Measurements from ENCODE around the gene GGA3.

GGA3 gene

GRCh38 chr17:75244133-75244866 lies 17.1 kb downstream of the GGA3 start:
- DNase-seq: peak; percentile 78

DNA sequence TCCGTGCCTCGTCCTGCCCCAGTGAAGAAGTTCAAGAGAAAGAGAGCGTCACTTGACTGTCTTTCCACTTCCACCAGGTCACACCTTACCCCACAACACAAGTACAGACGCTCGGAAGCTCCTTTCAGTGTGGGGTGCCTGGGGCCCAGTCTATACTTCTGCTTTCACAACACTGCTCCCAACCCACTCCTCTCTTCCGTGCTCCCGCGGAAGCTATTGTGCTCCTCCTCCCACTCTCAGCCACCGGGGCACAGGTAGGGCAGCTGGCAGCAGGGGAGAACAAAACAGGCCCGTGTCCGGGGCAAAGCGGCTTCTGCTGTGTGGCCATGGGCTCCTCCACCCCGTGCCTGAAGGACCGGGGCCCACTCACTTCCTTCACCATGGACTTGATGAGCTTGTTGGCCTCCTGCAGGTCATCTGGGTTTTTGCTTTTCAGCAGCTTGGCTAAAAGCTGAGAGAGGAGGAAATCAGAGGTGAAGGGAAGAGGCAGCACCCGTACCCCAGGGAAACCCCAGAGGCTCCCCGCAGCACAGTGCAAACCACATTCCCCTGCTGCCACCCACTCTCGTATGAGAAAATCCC lies 18.9 kb downstream of the GGA3 start:
- no peak for DNase-seq

- no peak for DNase-seq
Measured at GRCh38 chr17:75241996-75242460, 19.4 kb downstream of the GGA3 start.

GRCh38 chr17:75241502-75241901 lies 19.9 kb downstream of the GGA3 start:
- DNase-seq: no peak

DNA sequence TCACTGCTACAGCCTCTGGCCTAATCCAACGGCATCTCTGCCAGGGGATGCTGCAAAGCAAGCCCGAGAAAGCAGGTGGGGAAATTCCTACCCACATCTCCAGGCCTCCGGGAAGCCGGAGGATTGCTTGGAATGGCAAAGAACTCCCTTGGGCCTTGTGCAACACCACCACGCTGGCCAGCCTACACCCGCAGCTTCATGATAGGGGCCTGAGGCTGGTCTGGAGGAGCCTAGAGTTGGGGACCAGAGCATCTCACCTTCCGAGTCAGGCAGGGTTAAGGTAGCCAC lies 20.3 kb downstream of the GGA3 start:
- DNase-seq: no peak

GRCh38 chr17:75240394-75241142 lies 20.8 kb downstream of the GGA3 start:
- peak; percentile 40 for DNase-seq

GRCh38 chr17:75239778-75240393 lies 21.5 kb downstream of the GGA3 start:
- no peak for DNase-seq

DNA sequence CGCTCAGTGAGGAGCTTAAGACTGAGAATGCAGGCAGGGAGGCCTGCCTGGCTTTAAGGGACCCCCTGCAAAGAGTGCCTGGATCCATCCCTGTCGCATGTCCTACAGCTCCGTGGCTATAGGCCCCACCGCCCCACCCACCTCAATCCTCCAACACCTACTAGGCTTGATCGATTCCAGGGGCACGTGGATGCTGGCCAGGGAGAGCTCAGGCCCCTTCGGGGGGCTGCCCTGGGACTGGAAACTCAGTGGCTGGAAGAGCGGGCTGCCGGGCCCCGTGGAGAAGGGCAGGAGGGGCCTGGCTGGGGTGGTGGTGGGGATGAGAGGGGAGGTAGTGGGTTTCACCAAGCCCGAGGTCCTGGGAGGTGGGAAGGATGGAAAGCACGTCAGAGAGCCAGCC lies 22.2 kb downstream of the GGA3 start:
- DNase-seq: no peak

DNA sequence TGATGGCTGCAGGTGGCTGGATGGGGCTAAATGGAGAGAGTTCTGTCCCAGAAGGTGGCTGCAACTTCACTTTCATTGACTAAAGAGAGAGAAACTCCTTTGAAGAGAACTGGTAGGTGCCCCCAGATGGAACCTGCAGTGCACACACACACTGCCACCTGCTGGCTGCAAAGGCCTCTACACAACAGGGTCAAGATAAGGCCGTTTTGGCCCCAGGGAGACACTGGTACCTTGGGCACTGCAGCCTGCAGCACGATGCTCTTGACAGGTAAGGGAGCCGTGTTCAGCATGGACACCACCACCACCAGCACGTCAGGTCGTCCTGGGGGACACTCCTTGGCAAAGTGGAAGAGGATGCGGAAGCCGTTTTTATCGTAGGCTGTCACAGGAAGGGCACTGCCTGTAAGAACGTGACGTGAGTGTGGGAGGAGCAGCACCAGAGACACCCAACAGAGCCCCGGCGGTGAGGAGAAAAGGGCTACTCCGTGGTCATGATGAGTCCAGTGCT lies 22.7 kb downstream of the GGA3 start:
- DNase-seq: peak; percentile 76

DNA sequence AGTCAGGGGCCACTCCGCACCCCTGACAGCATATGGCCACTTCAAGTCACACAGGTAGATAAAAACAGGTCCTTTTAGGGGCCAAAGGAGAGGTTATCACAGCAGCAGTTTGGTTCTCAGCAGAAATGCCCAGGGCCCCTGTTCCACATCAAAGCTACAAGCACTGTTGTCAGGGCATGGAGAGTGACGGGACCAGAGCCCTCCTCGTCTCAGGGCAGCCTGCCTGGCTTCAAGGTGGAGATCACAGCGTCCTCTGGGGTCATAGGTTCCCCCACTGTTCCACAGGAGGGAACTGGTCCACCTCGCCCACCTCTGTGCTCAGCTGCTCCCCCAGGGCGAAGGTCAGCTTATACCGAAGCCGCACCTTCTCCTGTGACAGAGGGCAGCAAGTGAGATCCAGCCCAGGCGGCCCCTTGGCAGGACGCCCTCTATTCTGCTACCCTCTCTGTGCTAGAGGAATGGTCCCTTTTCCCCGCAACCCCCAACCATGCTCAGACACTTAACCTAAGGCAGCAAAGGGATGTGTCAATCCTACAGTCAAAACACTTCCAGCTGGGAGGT lies 23.3 kb downstream of the GGA3 start:
- DNase-seq: no peak

- no peak for DNase-seq
Measured at GRCh38 chr17:75237100-75238014, 24.0 kb downstream of the GGA3 start.

GRCh38 chr17:75232786-75233185 lies 28.6 kb downstream of the GGA3 start:
- DNase-seq: no peak

DNA sequence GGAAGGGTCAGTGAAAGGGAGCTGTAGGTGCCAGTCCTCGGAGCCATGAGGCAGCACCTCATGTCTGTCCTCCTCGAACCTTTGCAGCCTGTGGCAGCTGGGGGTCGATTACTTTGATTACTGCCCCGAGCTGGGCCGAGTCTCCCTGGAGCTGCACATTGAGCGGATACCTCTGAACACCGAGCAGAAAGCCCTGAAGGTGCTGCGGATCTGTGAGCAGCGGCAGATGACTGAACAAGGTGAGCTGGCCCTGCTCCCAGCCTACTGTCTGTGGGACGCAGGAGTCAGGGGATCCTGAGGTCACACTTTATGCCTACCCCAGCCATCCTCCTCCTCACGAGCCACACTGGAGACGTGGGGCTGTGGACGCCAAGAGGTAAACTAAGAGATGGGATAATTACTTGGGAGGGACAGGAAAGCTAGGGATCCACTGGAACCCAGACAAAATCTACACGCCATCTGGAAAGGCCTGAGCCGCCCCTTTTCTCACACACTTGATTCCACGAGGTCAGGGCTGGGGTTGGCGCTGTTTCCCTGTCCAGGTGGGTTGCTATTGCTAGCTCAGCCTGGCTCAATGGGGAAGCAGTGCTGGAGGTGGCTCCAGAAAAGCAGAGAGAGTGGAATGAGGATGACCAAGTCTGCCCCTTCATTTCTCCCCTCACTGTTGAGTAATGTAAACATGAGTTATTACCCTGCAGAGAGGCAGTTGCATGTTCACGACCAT lies 29.5 kb downstream of the GGA3 start:
- DNase-seq: no peak

GRCh38 chr17:75231071-75231470 lies 30.3 kb downstream of the GGA3 start:
- DNase-seq: no peak

GRCh38 chr17:75228847-75229246 lies 32.6 kb downstream of the GGA3 start:
- peak; percentile 61 for DNase-seq

DNA sequence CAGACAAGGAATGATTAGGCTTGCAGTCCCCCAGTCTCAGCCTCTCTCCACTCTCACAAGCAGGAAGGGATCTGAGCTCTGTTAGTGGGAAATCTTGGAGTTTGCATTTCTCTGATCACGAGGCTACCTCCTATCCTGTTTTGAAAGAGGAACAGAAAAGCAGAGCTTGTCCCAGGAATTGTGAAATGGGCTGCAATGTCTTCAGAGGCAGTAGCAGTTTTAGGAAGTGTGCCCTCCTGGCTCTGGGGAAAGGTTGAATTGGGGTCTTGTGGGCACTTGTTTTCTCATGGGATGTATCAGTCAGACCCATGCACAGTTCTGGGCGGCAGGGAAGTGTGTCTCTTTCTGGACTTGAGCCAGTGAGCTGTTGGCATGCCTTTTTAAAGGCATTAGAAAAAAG lies 33.1 kb downstream of the GGA3 start:
- DNase-seq: peak; percentile 96

DNA sequence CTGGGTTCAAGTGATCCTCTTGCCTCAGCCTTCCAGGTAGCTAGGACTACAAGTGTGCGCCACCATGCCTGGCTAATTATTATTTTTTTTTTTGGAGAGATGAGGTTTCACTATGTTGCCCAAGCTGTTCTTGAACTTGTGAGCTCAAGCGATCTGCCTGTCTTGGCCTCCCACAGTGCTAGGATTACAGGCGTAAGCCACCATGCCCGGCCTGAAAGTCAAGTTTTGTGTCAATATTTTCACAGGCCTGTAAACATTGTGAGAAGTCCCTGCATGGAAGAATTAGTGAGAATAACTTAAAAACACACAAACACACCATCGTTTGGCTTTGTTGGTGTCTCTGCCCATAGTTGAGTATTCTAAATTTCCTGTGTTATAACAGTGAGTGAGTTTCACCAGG lies 33.7 kb downstream of the GGA3 start:
- no peak for DNase-seq

GRCh38 chr17:75225016-75225415 lies 36.4 kb downstream of the GGA3 start:
- DNase-seq: no peak

DNA sequence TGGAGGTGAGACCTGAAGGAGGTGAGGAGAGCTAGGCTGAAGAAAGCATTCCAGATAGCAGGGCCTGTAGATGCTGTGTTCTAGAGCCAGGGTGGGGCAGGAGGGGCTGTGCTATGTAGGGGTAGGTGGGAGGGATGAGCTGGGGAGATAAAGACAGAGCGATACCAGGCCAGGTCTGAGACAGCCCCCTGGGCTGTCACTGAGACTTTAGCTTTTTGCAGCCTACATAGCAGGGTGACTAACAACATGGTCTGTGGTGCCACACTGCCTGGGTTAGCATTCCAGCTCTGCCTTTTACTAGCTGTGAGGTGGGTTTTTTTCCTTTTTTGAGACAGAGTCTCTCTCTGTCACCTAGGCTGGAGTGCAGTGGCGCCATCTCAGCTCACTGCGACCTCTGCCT lies 41.6 kb downstream of the GGA3 start:
- DNase-seq: no peak

GRCh38 chr17:75218131-75218530 lies 43.3 kb downstream of the GGA3 start:
- no peak for DNase-seq

GRCh38 chr17:75209061-75209460 lies 52.3 kb downstream of the GGA3 start:
- DNase-seq: no peak
